SK-N-SH treated with all-trans-retinoic acid at 6 μM for 48 hours (cell line): Measurements from ENCODE around the gene SPATA25.

ENCODE experiments used
- ATAC-seq: fragments of 200-7000 bp; cut with Tn5 transposase; 3 replicates; pipeline ENCODE4 v1.9.1; 2020; ENCODE audit warnings: mild to moderate bottlenecking, moderate library complexity
- ARNTL ChIP-seq: fragments of 450-650 bp; formaldehyde crosslinking; IDR thresholded peaks from 2 replicates; pipeline ENCODE4 v1.5.0; 2020; ENCODE audit warnings: low read depth, mild to moderate bottlenecking, moderate library complexity, borderline replicate concordance
- BACH2 ChIP-seq: fragments of 250-450 bp; sonication (Bioruptor Pico); IDR thresholded peaks from 2 replicates; pipeline ENCODE4 v1.9.0; 2021; ENCODE audit warnings: mild to moderate bottlenecking, borderline replicate concordance
- CSDC2 ChIP-seq: fragments of 250-450 bp; sonication (Bioruptor Pico); IDR thresholded peaks from 2 replicates; pipeline ENCODE4 v1.5.0; 2020; ENCODE audit warnings: mild to moderate bottlenecking, moderate library complexity
- ESRRG ChIP-seq: fragments of 250-450 bp; sonication (Bioruptor Pico); IDR thresholded peaks from 2 replicates; pipeline ENCODE4 v1.6.1; 2021; ENCODE audit warnings: mild to moderate bottlenecking
- GLIS3 ChIP-seq: fragments of 250-450 bp; sonication (Bioruptor Pico); IDR thresholded peaks from 2 replicates; pipeline ENCODE4 v1.5.0; 2020; ENCODE audit warnings: mild to moderate bottlenecking, moderate library complexity
- ISL1 ChIP-seq: fragments of 250-450 bp; sonication (Bioruptor Pico); IDR thresholded peaks from 2 replicates; pipeline ENCODE4 v2.1.2; 2022; ENCODE audit warnings: mild to moderate bottlenecking, moderate library complexity
- OSR1 ChIP-seq: fragments of 250-450 bp; sonication (Bioruptor Pico); IDR thresholded peaks from 2 replicates; pipeline ENCODE4 v1.8.0; 2022; ENCODE audit warnings: moderate library complexity, mild to moderate bottlenecking, inconsistent platforms
- PATZ1 ChIP-seq: fragments of 250-450 bp; sonication (Bioruptor Pico); IDR thresholded peaks from 2 replicates; pipeline ENCODE4 v1.8.0; 2020; ENCODE audit warnings: mild to moderate bottlenecking, moderate library complexity, borderline replicate concordance
- PPARA ChIP-seq: fragments of 250-450 bp; sonication (Bioruptor Pico); IDR thresholded peaks from 2 replicates; pipeline ENCODE4 v1.5.0; 2020; ENCODE audit warnings: mild to moderate bottlenecking, borderline replicate concordance
- RARB ChIP-seq: fragments of 250-450 bp; sonication (Bioruptor Pico); IDR thresholded peaks from 2 replicates; pipeline ENCODE4 v1.8.0; 2021; ENCODE audit warnings: mild to moderate bottlenecking, moderate library complexity
- SNAI2 ChIP-seq: fragments of 250-450 bp; sonication (Bioruptor Pico); IDR thresholded peaks from 2 replicates; pipeline ENCODE4 v1.5.0; 2020; ENCODE audit warnings: mild to moderate bottlenecking, moderate library complexity
- TCF4 ChIP-seq: fragments of 250-450 bp; sonication (Bioruptor Pico); IDR thresholded peaks from 2 replicates; pipeline ENCODE4 v1.8.0; 2021; ENCODE audit warnings: mild to moderate bottlenecking, moderate library complexity, borderline replicate concordance
- TOX ChIP-seq: fragments of 250-450 bp; sonication (Bioruptor Pico); IDR thresholded peaks from 2 replicates; pipeline ENCODE4 v1.8.0; 2021; ENCODE audit warnings: mild to moderate bottlenecking, moderate library complexity, borderline replicate concordance
- ZC3H10 ChIP-seq: fragments of 250-450 bp; sonication (Bioruptor Pico); IDR thresholded peaks from 2 replicates; pipeline ENCODE4 v1.5.1; 2021; ENCODE audit warnings: mild to moderate bottlenecking, moderate library complexity
- ZFP30 ChIP-seq: fragments of 450-650 bp; formaldehyde crosslinking; IDR thresholded peaks from 2 replicates; pipeline ENCODE4 v1.5.0; 2022; ENCODE audit warnings: mild to moderate bottlenecking, moderate library complexity
- ZNF70 ChIP-seq: fragments of 450-650 bp; formaldehyde crosslinking; IDR thresholded peaks from 2 replicates; pipeline ENCODE4 v1.5.0; 2020; ENCODE audit warnings: mild to moderate bottlenecking, moderate library complexity
- ZNF8 ChIP-seq: fragments of 450-650 bp; formaldehyde crosslinking; IDR thresholded peaks from 2 replicates; pipeline ENCODE4 v1.5.0; 2020; ENCODE audit warnings: mild to moderate bottlenecking, moderate library complexity
- TF ChIP-seq, protein P1 (sequence below): fragments of 250-450 bp; sonication (Bioruptor Pico); IDR thresholded peaks from 2 replicates; pipeline ENCODE4 v1.5.0; 2020; ENCODE audit warnings: mild to moderate bottlenecking, moderate library complexity
- TF ChIP-seq, protein P2 (sequence below): fragments of 250-450 bp; sonication (Bioruptor Pico); IDR thresholded peaks from 2 replicates; pipeline ENCODE4 v1.5.1; 2021; ENCODE audit warnings: mild to moderate bottlenecking, moderate library complexity
- TF ChIP-seq, protein P3 (sequence below): fragments of 250-450 bp; sonication (Bioruptor Pico); IDR thresholded peaks from 2 replicates; pipeline ENCODE4 v1.5.1; 2020; ENCODE audit warnings: low read depth, mild to moderate bottlenecking, moderate library complexity

Gene SPATA25

DNA sequence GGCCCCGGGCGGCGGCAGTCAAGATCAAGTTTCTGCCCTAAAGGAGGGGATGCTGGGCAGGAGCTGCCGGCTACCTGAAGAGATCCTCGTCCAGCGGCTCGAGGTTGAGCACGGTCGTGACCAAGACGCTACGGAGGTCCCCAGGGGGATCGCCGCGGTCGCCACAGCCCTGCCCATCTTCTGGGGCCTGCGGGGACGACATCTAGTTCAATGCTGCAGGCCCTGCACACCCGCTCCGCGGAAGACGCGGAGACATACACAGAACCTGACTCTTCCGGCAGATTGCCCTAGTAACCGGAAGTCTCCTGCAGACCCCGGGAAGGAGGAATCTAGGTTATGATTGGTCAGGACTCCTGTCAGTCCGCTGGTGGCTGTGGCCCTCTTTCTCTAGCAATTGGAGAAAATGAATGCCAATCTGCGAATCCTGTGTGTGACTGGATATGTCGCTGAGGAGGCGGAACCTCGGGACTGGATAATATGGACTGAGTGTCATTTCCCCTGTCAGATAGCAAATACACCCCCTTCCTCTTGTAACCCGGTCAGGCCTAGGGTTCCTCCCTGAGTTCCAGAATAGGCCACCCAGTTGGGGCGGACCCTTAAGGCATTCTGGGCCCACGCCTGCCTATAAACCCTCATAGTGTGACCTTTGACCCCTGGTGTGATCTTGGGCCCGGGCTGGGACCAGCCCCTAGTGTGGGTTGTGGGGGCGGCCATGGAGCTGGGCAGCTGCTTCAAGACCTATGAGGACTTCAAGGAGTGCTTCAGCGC is 30.1 kb downstream of the SPATA25 start, which contains the start of the genes ACOT8 and ZSWIM3:
TSS of gene ACOT8 (minus strand) at position 279 of the 768 bp plus-strand sequence. CDS start at position 202, 77 bp downstream.
TSS of gene ZSWIM3 (plus strand) at position 501 of the 768 bp plus-strand sequence. CDS start at position 713, 212 bp downstream.
- TF ChIP-seq ARNTL (CRISPR knock-in tag) (no peak), ZC3H10 (CRISPR knock-in tag) (no peak), RARB (CRISPR knock-in tag) (no peak), TCF4 (no peak), ZNF70 (no peak), CSDC2 (CRISPR knock-in tag) (no peak), ESRRG (CRISPR knock-in tag) (no peak), ISL1 (CRISPR knock-in tag) (no peak), PPARA (no peak), GLIS3 (no peak), PATZ1 (no peak), TOX (CRISPR knock-in tag) (no peak), ZFP30 (CRISPR knock-in tag) (no peak)
- TF ChIP-seq, protein P1, sequence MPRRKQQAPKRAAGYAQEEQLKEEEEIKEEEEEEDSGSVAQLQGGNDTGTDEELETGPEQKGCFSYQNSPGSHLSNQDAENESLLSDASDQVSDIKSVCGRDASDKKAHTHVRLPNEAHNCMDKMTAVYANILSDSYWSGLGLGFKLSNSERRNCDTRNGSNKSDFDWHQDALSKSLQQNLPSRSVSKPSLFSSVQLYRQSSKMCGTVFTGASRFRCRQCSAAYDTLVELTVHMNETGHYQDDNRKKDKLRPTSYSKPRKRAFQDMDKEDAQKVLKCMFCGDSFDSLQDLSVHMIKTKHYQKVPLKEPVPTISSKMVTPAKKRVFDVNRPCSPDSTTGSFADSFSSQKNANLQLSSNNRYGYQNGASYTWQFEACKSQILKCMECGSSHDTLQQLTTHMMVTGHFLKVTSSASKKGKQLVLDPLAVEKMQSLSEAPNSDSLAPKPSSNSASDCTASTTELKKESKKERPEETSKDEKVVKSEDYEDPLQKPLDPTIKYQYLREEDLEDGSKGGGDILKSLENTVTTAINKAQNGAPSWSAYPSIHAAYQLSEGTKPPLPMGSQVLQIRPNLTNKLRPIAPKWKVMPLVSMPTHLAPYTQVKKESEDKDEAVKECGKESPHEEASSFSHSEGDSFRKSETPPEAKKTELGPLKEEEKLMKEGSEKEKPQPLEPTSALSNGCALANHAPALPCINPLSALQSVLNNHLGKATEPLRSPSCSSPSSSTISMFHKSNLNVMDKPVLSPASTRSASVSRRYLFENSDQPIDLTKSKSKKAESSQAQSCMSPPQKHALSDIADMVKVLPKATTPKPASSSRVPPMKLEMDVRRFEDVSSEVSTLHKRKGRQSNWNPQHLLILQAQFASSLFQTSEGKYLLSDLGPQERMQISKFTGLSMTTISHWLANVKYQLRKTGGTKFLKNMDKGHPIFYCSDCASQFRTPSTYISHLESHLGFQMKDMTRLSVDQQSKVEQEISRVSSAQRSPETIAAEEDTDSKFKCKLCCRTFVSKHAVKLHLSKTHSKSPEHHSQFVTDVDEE (CRISPR knock-in tag) = no peak
- TF ChIP-seq, protein P2, sequence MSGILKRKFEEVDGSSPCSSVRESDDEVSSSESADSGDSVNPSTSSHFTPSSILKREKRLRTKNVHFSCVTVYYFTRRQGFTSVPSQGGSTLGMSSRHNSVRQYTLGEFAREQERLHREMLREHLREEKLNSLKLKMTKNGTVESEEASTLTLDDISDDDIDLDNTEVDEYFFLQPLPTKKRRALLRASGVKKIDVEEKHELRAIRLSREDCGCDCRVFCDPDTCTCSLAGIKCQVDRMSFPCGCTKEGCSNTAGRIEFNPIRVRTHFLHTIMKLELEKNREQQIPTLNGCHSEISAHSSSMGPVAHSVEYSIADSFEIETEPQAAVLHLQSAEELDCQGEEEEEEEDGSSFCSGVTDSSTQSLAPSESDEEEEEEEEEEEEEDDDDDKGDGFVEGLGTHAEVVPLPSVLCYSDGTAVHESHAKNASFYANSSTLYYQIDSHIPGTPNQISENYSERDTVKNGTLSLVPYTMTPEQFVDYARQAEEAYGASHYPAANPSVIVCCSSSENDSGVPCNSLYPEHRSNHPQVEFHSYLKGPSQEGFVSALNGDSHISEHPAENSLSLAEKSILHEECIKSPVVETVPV = no peak
- TF ChIP-seq, protein P3, sequence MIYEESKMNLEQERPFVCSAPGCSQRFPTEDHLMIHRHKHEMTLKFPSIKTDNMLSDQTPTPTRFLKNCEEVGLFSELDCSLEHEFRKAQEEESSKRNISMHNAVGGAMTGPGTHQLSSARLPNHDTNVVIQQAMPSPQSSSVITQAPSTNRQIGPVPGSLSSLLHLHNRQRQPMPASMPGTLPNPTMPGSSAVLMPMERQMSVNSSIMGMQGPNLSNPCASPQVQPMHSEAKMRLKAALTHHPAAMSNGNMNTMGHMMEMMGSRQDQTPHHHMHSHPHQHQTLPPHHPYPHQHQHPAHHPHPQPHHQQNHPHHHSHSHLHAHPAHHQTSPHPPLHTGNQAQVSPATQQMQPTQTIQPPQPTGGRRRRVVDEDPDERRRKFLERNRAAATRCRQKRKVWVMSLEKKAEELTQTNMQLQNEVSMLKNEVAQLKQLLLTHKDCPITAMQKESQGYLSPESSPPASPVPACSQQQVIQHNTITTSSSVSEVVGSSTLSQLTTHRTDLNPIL = no peak
- ATAC-seq = peak; percentile 99

GRCh38 chr20:45853484-45853883 is 33.9 kb downstream of the SPATA25 start:
- ATAC-seq = no peak
- TF ChIP-seq OSR1 (CRISPR knock-in tag) (no peak), GLIS3 (no peak), ISL1 (CRISPR knock-in tag) (no peak), BACH2 (CRISPR knock-in tag) (no peak), ARNTL (CRISPR knock-in tag) (no peak), ZNF70 (no peak)
- TF ChIP-seq, protein P1 (CRISPR knock-in tag) = no peak
- TF ChIP-seq, all 23 proteins: peak for 0

GRCh38 chr20:45852326-45852725 is 35.1 kb downstream of the SPATA25 start:
- no peak for ATAC-seq
- TF ChIP-seq ESRRG (CRISPR knock-in tag) (no peak), RARB (CRISPR knock-in tag) (no peak), ARNTL (CRISPR knock-in tag) (no peak), SNAI2 (CRISPR knock-in tag) (no peak), PPARA (no peak), PATZ1 (no peak), TOX (CRISPR knock-in tag) (no peak), ZNF8 (no peak)
- TF ChIP-seq, protein P3 = no peak
